Kidney (tissue), 22 donors: Measurements from ENCODE around the gene SOX1. TPM values are rescaled to one million over a fixed set of nuclear protein-coding genes. Genes with fewer than 3 reads are reported as not detected.

ENCODE experiments used
- DNase-seq, 5 donors: peaks; one replicate each; pipeline ENCODE4 v3.0.0-alpha.2; 2013 to 2020
- FAIRE-seq: peaks from 2 replicates; lab custom pipeline; 2012; peaks lifted over from hg19 to GRCh38; lab: Jason Lieb, UNC
- H3K27ac ChIP-seq, 2 donors: one replicate each; pipeline ENCODE4 v1.7.0; 2013; ENCODE audit warnings: low read depth in 2 of 2, low read length in 2 of 2, inconsistent platforms in 1 of 2
- H3K27me3 ChIP-seq: one replicate; pipeline ENCODE4 v1.7.1; 2013; ENCODE audit warnings: low read length, inconsistent platforms; ENCODE audit not compliant: control insufficient read depth, insufficient read depth
- H3K36me3 ChIP-seq, 3 donors: one replicate each; pipeline versions ENCODE4 v1.7.0 to v1.7.1; 2013; ENCODE audit warnings: low read length in 3 of 3, control low read depth in 1 of 3, inconsistent platforms in 1 of 3; ENCODE audit not compliant: insufficient read depth in 3 of 3, control insufficient read depth in 2 of 3
- H3K4me1 ChIP-seq, 3 donors: one replicate each; pipeline versions ENCODE4 v1.7.0 to v1.7.1; 2013; ENCODE audit warnings: low read length in 3 of 3, inconsistent platforms in 1 of 3, low read depth in 1 of 3; ENCODE audit not compliant: control insufficient read depth in 2 of 3, insufficient read depth in 2 of 3
- H3K4me3 ChIP-seq, 3 donors: one replicate each; pipeline versions ENCODE4 v1.7.0 to v1.8.1; 2013; ENCODE audit warnings: low read length in 3 of 3, control low read depth in 1 of 3, inconsistent platforms in 1 of 3
- H3K9ac ChIP-seq, 3 donors: one replicate each; pipeline versions ENCODE4 v1.7.0 to v1.7.1; 2013; ENCODE audit warnings: low read length in 3 of 3, control low read depth in 1 of 3, inconsistent platforms in 1 of 3
- H3K9me3 ChIP-seq, 3 donors: one replicate each; pipeline versions ENCODE4 v1.7.0 to v1.7.1; 2013; ENCODE audit warnings: low read length in 3 of 3, control low read depth in 1 of 3, inconsistent platforms in 1 of 3; ENCODE audit not compliant: control insufficient read depth in 2 of 3, insufficient read depth in 1 of 3
- intact Hi-C: fragments of 100-400 bp; cut with DNase I; formaldehyde crosslinking; loops from one replicate; pipeline ENCODE4 v1.11.1; 2022
- long read RNA-seq, 10 donors: library from polyadenylated mRNA in 1 of 10; unstranded in 1 of 10; transcript quantifications; one replicate each; pipeline ENCODE4 v2.0.0 and lab custom pipeline, GENCODE V29; 2021 to 2026
- polyA plus RNA-seq: library from polyadenylated mRNA; stranded (reverse); fragments of 350-450 nt; fragmentation: Illumina TruSeq; extraction: RNeasy Lipid Tissue Mini Kit (QIAGEN cat#74804); gene quantifications from one replicate; pipeline ENCODE4 v1.2.3, GENCODE V29; 2014; ENCODE audit warnings: low read depth, low replicate concordance; ENCODE audit not compliant: insufficient read depth
- total RNA-seq: library from RNA; stranded (reverse); fragmentation: NEBNext Ultra II Directional; extraction: Animal tissue kit (Norgen Biotek cat#: 25700); gene quantifications from one replicate; pipeline ENCODE4 v1.2.1, GENCODE V29; 2021
- TF ChIP-seq, protein P1 (sequence below): IDR thresholded peaks from 3 replicates; pipeline ENCODE4 v1.5.1; 2012; ENCODE audit warnings: mild to moderate bottlenecking, moderate library complexity, borderline replicate concordance; ENCODE audit not compliant: insufficient read depth; ENCODE audit errors: extremely low read depth
- donor health status: control.
- donor health status: control.
- donor health status: control.
- donor health status: control.
- donor health status: control.
- donor health status: DM: yes; HTN: yes; CAD: no.
- donor health status: Normal renal cell carcinoma (clear cell type).

SOX1 gene
- total RNA-seq: not detected
- polyA plus RNA-seq: not detected
- long read RNA-seq, donor 1: 0 reads
- long read RNA-seq, donor 2: 0 reads
- long read RNA-seq, donor 3, partial matches to known transcripts: 0 of 1 reads
- long read RNA-seq, donor 3, other reads (novel, unspliced or antisense): 0 of 1 reads
- long read RNA-seq, donor 4: 0 reads
- long read RNA-seq, donor 5: 0 reads
- long read RNA-seq, donor 6: 0 reads
- long read RNA-seq, donor 7: 0 reads
- long read RNA-seq, donor 8, partial matches to known transcripts: 0 of 1 reads
- long read RNA-seq, donor 8, other reads (novel, unspliced or antisense): 0 of 1 reads
- long read RNA-seq, donor 9: 0 reads
- long read RNA-seq, donor 10: 0 reads

DNA sequence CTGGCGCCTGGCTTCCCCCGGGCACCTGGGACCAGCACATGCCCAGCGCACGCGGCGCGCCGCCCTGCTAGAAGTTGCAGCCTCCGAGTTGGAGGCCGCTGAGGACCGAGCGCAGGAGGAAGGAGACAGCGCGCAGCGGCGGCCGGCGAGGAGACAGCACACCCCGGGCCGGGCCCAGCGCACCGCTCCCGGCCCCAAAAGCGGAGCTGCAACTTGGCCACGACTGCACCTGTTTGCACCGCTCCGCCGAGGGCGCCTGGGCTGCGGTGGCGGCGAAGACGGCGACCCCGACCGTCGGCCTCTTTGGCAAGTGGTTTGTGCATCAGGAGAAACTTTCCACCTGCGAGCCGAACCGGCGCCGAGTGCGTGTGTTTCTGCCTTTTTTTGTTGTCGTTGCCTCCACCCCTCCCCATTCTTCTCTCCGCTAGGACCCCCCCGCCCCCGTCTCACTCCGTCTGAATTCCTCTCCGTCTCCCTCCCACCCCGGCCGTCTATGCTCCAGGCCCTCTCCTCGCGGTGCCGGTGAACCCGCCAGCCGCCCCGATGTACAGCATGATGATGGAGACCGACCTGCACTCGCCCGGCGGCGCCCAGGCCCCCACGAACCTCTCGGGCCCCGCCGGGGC is at the start of gene SOX1:
SOX1 (plus strand) TSS at position 34 of the 626 bp plus-strand sequence; CDS start at position 544, 510 bp downstream.
- Histone ChIP-seq H3K4me1 (no peaks in the 10 kb centered on the region), H3K9ac (no peak within 1 kb of the TSS), H3K27ac (no peak within 1 kb of the TSS), H3K36me3 (no peaks in the 10 kb centered on the region), H3K4me3 (no peak within 1 kb of the TSS), H3K9me3 (no peaks in the 10 kb centered on the region), H3K27me3 (peaks cover 63% of the 10 kb centered on the region)
- FAIRE-seq (no peak), DNase-seq (peak in 4 of 5 donors; percentile 50 to 72 (median 58))
- intact Hi-C loops: no loop called here
- TF ChIP-seq, protein P1, sequence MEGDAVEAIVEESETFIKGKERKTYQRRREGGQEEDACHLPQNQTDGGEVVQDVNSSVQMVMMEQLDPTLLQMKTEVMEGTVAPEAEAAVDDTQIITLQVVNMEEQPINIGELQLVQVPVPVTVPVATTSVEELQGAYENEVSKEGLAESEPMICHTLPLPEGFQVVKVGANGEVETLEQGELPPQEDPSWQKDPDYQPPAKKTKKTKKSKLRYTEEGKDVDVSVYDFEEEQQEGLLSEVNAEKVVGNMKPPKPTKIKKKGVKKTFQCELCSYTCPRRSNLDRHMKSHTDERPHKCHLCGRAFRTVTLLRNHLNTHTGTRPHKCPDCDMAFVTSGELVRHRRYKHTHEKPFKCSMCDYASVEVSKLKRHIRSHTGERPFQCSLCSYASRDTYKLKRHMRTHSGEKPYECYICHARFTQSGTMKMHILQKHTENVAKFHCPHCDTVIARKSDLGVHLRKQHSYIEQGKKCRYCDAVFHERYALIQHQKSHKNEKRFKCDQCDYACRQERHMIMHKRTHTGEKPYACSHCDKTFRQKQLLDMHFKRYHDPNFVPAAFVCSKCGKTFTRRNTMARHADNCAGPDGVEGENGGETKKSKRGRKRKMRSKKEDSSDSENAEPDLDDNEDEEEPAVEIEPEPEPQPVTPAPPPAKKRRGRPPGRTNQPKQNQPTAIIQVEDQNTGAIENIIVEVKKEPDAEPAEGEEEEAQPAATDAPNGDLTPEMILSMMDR: no peak

DNA sequence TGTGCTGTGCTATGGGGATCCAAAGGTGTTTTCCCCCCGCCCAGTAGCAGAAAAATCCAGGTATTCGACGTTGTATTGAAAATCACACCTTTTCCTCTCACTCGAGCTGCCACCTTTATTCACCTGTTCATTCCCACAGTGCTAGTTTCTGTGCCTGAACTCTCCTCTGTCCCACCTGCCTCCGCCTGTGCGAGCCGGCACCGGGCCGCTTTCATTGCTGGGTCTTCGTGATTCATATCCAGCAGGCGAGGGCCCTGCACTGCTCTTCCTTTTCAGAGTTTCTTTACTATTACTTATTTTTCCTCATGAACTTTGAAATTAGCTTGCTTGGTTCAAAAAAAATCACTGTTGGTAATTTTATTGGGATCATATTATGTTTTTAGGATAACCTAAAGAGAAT is 42.4 kb upstream of the SOX1 start:
- intact Hi-C loops: no loop called here
- H3K27me3 ChIP-seq: no peaks in the 10 kb centered on the region
- H3K4me3 ChIP-seq: no peak overlapping the region
- TF ChIP-seq, protein P1: no peak
- H3K9ac ChIP-seq: no peak overlapping the region
- H3K9me3 ChIP-seq: peaks cover 0 to 5% (median 5%) of the 10 kb centered on the region in 3 donors
- no peaks in the 10 kb centered on the region for H3K4me1 ChIP-seq
- no peak for DNase-seq
- FAIRE-seq: no peak
- H3K27ac ChIP-seq: no peak overlapping the region
- H3K36me3 ChIP-seq: no peaks in the 10 kb centered on the region

DNA sequence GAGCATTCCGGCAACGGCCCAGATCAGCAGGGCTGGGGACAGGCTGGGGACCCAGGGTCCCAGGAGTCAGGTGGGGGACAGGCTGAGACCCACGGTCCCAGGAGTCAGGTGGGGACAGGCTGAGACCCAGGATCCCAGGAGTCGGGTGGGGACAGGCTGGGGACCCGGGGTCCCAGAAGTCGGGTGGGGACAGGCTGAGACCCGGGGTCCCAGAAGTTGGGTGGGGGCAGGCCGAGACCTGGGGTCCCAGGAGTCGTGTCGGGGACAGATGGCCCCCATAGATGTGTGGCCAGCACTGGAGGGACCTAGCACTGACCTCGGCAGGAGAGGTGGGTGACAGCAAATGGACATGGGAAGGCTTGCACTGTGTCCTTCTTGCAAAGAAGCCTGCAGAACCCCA is 39.7 kb upstream of the SOX1 start:
- Histone ChIP-seq H3K27ac (no peak overlapping the region), H3K9me3 (no peaks in the 10 kb centered on the region), H3K4me3 (no peak overlapping the region), H3K4me1 (no peaks in the 10 kb centered on the region), H3K27me3 (no peaks in the 10 kb centered on the region), H3K9ac (no peak overlapping the region), H3K36me3 (no peaks in the 10 kb centered on the region)
- intact Hi-C loops: no loop called here
- TF ChIP-seq, protein P1: no peak
- DNase-seq: no peak
- FAIRE-seq: no peak
